Measurements from ENCODE around the gene CR1L. TPM values are rescaled to one million over a fixed set of nuclear protein-coding genes. Genes with fewer than 3 reads are reported as not detected.
"Not testable (repeated sequence)": the region's sequence is repeated elsewhere in the genome, so short reads cannot be mapped to it uniquely, and the experiment has no call there.

The CR1L gene
- total RNA-seq, 4 donors from 2014 or later = not detected

- no peak for TF ChIP-seq CTCF (IDR thresholded peaks at IDR 0.05)
- no peak for ATAC-seq (ENCODE audit: low FRiP score)
- no peak for DNase-seq (ENCODE audit: low spot score)
Observed at GRCh38 chr1:207659545-207660153, 14.7 kb downstream of the CR1L start.

GRCh38 chr1:207661420-207661819 lies 16.5 kb downstream of the CR1L start:
- DNase-seq (ENCODE audit: low spot score) = not testable (repeated sequence)

GRCh38 chr1:207666342-207666741 lies 21.4 kb downstream of the CR1L start:
- DNase-seq (ENCODE audit: low spot score) (no peak), ATAC-seq (ENCODE audit: low FRiP score) (no peak)
- TF ChIP-seq CTCF (IDR thresholded peaks at IDR 0.05) = no peak

More at GRCh38 chr1:207661420-207661819, 16.5 kb downstream of the CR1L start:
- ATAC-seq (ENCODE audit: low FRiP score) = not testable (repeated sequence)

- no peak for TF ChIP-seq CTCF (IDR thresholded peaks at IDR 0.05)
- ATAC-seq (ENCODE audit: low FRiP score) (no peak), DNase-seq (ENCODE audit: low spot score) (no peak)
Observed at GRCh38 chr1:207669528-207670009, 24.6 kb downstream of the CR1L start.

GRCh38 chr1:207670192-207670591 lies 25.3 kb downstream of the CR1L start:
- DNase-seq (ENCODE audit: low spot score) (no peak), ATAC-seq (ENCODE audit: low FRiP score) (no peak)
- no peak for TF ChIP-seq CTCF (IDR thresholded peaks at IDR 0.05)

GRCh38 chr1:207670997-207671396 lies 26.1 kb downstream of the CR1L start:
- ATAC-seq (ENCODE audit: low FRiP score) = no peak
- no peak for TF ChIP-seq CTCF (IDR thresholded peaks at IDR 0.05)

GRCh38 chr1:207672522-207673130 lies 27.7 kb downstream of the CR1L start:
- ATAC-seq (ENCODE audit: low FRiP score) = no peak
- no peak for DNase-seq (ENCODE audit: low spot score)
- no peak for TF ChIP-seq CTCF (IDR thresholded peaks at IDR 0.05)

More at GRCh38 chr1:207670997-207671396, 26.1 kb downstream of the CR1L start:
- no peak for DNase-seq (ENCODE audit: low spot score)

Data from omental fat pad (tissue), 4 donors.